GM19043 (cell line): ENCODE results near the gene AFDN.
"Not testable (repeated sequence)": the region's sequence is repeated elsewhere in the genome, so short reads cannot be mapped to it uniquely, and the experiment has no call there.

Experiments
- ATAC-seq: cut with Tn5 transposase; IDR thresholded peaks from one replicate; pipeline ENCODE4 v1.9.1; 2021; ENCODE audit warnings: low read depth; ENCODE audit not compliant: unreplicated experiment

The AFDN gene

DNA sequence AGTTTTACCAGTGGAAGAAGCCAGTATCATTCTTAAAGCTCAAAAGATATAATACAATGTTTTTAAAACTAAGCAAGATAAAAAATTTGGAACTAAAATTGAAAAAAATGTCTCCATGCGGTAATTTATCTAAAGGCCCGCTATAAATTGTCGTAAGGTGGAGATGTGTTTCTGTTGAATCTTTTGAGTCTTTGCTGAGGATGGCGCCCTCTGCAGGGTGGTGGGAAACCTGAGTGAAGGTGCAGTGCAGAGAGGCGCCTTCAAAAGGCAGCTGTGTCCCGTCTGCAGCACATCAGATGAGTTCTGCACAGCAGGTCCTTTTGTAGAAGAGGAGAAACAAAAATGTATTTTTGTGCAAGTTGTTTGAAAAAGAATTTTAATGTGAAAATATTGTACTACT lies 141.4 kb downstream of the AFDN start:
- ATAC-seq, result no peak

DNA sequence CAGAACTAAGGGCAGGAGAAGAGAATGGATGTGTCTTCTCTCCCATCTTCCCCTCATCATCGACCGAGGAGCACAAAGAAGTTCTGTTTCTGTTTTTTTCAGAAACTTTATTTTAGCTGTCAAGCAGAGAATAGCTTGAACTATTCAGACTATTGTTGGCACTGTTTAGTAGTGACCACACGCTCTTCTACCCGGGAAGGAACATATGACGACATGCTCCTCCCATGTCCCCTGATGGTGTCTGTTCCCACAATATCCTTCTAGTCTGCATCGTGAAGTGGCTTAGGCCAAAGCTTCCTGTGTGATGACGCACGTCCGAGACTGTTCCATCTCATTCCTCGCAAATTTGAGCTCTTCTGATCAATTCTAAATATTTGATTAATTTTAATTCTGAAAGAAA lies 143.5 kb downstream of the AFDN start:
- no peak for ATAC-seq

DNA sequence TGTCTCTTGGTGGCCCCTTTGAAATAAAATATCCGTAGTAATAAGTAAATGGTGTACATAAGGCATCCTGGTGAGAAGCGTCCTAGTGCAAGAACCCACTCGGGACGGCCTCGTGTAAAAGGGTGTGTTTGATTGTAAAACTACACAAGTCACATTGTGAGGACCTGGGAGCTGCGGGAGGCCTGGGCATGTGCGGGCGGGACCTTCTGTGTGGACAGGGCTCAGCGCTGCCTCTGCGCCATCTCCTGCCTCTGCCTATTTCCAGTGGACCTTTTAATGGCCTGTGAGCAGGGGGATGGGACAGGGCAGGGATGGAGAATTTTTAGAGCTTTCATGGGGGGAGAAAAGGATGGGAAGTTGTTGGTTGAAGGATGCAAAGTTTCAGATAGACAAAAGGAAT lies 145.5 kb downstream of the AFDN start:
- ATAC-seq, result no peak

DNA sequence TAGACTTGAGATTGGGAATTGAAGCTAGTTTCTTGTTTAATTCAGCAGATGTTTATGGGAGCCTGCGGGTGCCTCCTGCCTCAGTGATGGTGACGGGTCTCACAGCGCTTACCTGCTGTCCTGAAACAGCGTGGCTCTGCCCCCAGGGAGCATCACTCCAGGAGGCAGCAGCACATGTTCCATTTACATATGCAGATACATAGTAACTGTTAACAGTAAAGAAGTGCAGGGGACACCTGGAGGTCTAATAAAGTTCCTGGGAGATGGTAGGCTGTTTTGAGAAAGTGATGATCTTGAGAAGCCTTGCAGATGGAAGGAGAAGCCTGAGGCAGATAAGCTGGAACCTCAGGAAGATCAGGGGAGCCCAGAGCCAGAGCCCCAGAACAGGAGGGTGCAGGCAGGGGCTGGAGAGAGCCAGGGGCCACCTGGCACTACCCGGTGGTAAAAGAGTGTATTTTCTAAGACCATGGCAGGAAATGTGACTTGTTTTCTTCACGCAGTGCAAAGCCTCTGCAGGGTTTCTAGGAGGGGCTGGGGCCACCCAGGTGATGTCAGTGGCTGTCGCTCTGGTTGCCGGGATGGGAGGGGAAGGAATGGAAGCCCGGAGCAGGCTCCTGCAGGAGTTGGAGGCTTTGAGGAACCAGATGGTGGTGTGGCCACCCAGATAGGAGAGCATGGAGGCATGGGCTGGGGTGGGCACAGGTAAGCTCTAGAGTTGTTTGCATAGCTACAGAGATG lies 146.6 kb downstream of the AFDN start:
- ATAC-seq, result no peak

DNA sequence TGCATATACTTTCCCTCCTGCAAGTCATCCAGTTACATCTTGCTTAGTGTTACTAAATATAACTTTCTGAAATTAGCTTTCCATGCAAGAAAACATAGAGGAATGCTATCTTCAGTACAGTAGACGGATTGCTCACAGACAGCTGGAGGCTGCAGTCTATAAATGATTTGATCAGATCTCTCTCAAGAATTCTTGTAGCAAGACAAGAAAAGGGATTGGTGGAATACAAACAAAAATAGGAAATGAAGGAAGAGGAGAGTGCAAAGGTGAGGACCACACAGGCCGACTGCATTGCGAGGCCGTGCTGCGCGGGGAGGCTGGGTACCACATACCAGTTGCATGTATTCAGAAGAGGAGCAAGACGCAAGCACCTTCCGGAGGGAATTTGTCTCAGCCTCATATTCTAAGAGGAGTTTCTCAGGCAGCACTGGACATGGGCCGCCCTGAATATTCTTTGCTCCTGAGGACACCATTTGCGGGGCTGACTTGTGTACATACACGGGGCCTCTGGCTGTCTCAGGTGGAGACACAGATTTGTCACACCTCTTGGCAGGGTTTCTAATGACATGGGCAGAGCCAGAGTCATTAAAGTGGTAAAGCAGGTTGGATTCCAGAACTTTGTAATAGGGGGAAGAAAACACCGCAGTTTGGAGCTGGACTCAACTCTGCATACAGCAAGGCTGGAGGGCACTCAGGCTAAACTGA lies 148.1 kb downstream of the AFDN start:
- ATAC-seq, result no peak

DNA sequence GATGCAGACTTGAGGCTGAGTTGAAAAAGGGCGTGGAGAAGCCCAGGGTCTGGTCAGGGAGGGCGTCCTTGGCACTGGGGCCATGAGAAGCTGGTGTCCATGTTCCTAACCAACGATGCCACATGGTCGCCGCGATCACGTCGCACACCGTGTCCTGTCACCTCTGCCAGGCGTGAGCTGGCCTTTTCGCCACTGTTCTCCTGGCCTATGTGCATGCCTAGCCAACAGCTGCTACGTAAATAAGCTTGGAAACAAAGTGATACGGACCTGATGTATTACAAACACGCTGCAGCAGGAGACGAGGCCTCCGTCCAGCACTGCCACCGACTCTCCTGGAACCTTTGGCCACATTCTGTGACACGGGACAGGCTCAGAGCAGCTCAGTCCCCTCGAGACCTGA lies 148.7 kb downstream of the AFDN start:
- ATAC-seq, result no peak

DNA sequence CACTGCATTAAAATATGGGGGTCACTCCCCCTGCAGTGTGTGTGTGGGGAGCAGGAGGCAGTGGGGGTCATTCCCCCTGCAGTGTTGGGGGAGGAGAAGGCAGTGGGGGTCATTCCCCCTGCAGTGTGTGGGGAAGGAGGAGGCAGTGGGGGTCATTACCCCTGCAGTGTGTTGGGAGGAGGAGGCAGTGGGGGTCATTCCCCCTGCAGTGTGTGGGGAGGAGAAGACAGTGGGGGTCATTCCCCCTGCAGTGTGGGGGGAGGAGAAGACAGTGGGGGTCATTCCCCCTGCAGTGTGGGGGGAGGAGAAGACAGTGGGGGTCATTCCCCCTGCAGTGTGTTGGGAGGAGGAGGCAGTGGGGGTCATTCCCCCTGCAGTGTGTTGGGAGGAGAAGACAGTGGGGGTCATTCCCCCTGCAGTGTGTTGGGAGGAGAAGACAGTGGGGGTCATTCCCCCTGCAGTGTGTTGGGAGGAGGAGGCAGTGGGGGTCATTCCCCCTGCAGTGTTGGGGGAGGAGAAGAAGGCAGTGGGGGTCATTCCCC lies 149.5 kb downstream of the AFDN start:
- not testable (repeated sequence) for ATAC-seq

DNA sequence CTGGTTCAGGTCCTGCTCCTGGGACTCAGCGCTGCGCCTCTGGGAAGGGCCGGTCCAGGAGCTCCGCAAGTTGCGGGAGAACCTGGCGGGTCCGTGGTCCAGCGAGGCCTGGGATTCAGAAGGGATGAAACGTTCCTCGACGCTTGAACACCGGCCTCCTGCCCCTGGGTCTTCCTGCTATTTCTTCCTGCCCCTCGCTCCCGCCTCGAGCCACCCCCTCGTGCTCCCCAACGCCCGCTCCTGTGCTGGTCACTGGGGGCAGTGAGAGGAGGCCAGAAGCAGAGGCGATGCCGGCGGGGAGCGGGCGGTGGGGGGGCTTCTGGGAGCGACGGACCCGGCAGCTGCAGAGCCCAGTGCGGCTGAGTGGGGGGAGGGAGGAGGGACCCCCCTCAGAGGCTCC lies 150.0 kb downstream of the AFDN start:
- ATAC-seq, result no peak

DNA sequence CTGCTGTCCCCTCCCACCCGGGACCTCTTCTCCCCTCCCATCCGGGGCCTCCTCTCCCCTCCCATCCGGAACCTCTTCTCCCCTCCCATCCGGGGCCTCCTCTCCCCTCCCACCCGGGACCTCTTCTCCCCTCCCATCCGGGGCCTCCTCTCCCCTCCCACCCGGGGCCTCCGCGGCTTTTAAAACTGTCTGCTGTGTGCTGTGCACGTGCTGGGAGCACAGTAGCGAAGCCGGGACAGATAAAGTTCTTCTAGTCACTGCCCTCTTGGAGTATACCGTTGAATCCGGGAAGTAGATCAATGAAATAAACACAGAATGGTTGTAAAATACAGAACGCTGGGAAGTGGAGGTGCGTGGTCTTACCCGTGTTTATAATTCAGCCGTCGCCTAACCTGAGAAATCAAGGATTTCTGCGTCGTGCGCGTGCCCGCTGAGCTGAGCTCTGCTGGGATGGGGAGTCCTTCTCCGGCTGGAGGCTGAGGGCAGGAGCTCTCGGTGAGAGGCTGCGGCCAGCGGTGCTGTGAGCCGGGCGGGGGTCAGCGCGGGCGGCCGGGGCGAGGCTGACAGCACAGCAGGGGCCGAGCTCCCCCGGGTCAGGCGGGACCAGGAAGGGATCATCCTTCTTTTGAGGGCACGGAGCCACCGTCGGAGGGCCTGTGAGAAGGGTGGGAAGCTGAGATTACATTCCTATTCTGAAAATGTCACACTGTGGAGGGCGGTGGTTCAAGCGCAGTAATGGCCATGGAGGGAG lies 151.2 kb downstream of the AFDN start:
- ATAC-seq, result no peak

DNA sequence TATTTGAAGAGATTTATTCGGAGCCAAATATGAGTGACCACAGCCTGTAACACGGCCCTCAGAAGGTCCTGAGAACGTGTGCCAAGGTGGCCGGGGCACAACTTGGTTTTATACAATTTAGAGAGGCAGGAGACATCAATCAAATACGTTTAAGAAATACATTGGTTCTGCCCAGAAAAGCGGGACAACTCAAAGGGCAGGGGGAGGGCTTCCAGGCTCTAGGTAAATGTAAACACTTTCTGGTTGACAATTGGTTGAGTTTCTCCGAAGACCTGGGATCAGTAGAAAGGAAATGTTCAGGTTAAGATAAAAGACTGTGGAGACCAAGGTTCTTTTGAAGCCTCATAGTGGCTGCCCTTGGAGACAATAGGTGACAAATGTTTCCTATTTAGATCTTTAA lies 151.9 kb downstream of the AFDN start:
- no peak for ATAC-seq

DNA sequence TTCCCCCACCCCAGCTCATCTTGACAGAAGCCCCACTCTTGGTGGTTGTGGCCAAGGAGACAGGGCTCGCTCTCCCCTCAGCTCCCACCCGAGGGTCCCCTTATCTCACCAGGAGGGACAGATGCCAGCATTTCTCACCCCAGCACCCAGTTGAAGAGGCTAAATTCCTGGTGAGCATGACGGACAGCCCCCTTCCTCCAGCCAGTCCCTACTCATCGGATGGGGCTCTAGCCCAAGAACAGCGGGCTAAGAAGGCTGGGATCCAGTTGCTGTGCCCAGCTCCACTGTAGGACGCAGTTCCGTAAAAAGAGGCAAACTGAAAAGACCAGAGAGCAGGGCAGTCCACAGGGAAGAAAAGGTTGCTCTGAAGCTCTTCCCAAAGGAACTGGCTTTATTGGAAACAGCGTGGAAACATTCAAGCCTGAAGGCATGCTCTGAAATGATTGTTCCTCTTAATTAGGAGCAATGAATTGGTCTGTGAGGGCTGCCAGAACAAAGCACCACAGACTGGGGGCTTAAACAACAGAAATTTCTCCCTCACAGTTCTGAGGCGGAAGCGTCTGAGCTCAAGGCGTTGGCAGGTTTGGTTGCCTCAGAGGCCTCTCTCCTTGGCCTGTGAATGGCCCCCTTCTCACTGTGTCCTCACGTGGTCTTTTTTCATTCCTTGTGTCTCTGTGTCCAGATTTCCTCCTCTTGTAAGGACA lies 152.9 kb downstream of the AFDN start:
- ATAC-seq, result no peak

DNA sequence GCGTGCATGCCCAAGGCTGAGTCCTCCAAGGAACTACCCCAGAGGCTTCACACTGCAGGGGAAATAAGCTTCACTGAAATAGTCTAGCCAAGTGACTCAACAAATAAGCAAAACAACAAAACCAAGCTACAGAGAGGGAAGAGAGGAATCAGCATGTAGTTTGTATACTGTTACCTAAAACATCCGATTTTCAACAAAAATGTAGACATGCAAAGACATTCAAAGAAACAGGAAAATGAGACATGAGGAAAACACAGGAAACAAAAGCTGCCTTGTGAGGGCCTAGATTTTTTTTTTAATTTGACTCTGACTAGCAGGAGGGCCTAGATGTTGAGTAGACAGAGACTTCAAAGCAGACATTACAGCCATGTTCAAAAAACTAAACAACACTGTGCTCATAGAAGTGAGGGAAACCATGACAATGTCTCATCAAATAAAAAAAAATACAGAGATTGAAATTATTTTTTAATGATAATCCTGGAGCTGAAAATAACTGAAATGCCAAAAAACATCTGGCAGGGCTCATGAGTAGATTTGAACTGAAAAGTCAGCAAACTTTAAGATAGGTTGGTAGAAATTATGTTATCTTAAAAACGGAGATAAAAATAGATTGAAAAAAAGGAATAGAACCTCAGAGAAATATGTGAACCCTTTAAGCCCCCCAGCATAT lies 154.3 kb downstream of the AFDN start:
- ATAC-seq, result no peak

DNA sequence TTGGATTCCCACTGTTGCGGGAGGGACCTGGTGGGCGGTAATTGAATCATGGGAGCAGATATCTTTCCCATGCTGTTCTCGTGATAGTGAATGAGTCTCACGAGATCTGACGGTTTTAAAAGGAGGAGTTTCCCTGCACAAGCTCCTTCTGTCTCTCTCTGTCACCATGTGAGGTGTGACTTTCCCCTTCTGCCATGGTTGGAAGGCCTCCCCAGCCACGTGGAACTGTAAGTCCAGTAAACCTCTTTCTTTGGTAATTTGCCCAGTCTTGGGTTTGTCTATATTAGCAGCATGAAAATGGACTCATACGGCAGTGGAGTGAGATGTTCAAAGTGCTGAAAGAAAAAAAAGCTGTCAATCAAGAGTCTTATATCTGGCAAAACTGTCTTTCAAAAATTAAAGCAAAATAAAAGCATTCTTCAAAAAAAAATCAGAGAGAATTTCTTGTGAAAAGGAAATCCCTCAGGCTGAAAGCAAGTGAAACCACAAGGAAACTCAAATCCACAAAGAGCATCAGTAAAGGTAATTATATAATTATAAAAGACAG lies 155.3 kb downstream of the AFDN start:
- no peak for ATAC-seq

DNA sequence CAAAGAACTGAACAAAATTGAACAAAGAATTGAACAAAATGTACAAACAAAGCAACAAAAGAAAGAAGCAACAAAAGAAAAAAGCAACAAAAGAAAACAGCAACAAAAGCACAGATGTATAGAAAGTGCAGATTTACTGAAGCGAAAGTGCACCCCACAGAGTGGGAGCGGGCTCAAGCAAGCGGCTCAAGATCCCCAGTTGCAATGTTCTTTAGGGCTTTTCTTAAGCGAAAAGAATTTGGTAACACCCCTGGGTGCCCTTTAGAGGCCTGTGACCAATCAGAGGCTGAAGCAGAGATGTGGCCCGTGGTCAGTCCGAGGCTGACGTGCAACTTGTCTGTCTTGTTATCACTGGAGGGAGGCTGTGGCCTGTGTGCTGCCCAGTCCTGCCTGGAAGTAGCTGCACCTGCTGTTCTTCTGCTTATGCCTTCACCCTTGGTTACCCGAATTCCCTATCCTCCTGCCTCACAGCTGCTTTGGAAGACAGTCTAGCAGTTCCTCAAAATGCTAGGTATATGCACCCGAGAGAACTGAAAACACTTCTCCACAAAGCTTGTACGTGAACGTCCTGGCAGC lies 157.5 kb downstream of the AFDN start:
- ATAC-seq, result no peak

DNA sequence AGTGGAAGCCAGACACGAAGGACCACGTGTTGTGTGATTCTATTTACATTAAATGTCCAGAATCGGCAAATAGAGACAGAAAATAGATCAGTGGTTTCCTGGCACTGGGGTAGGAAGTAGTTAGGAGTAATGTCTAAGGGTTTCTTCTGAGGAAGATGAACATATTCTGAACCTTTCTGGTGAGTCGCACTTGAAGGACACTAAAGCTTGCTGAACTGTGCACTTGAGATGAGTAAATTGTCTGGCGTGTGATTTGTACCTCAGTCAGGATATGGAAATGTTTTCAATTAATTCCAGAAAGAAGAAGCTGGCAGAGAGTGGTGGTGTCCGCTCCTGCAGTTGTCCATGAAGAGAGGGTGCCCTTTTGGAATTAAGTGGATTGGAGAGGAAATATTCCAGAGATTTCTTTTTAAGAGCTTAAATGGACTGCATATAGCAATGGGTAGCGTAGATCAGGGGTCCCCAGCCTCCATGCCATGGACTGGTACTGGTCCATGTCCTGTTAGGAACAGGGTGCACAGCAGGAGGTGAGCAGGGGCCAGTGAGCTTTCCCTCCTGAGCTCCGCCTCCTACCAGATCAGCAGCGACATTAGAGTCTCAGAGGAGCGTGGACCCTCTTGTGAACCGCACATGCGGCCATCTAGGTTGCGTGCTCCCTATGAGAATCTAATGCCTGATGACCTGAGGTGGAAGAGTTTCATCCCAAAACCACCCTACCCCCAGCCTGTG lies 158.3 kb downstream of the AFDN start:
- no peak for ATAC-seq

DNA sequence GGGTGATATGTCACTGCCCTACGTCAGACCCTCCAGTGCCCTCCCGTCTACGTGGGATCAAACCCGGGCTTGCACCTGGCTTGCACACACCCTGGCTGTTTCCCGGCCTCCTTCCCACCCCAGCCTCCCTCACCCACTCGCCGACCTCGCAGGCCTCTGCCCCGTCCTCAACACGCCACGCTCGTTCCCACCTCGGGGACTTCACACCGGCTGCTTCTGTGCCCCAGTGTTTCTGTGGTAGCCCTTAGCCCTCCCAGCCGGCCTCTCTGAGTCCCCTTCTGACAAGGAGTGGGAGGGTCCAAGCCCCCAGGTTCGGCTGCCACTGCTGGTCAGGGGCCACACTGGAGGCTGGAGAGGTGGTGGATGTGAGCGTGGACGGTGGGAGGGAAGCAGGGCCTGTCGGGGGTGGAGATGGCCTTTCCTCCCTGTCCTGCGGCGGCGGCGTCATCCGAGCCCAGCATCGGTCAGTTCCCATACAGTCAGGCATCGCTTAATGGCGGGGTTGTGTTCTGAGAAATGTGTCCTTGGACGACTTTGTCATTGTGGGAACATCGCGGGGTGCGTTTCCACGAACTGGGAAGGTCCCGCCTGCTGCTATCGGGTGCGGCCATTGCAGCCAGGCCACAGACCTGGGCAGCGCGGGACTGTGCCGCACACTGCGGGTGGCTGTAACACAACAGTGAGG lies 159.3 kb downstream of the AFDN start:
- ATAC-seq, result no peak

DNA sequence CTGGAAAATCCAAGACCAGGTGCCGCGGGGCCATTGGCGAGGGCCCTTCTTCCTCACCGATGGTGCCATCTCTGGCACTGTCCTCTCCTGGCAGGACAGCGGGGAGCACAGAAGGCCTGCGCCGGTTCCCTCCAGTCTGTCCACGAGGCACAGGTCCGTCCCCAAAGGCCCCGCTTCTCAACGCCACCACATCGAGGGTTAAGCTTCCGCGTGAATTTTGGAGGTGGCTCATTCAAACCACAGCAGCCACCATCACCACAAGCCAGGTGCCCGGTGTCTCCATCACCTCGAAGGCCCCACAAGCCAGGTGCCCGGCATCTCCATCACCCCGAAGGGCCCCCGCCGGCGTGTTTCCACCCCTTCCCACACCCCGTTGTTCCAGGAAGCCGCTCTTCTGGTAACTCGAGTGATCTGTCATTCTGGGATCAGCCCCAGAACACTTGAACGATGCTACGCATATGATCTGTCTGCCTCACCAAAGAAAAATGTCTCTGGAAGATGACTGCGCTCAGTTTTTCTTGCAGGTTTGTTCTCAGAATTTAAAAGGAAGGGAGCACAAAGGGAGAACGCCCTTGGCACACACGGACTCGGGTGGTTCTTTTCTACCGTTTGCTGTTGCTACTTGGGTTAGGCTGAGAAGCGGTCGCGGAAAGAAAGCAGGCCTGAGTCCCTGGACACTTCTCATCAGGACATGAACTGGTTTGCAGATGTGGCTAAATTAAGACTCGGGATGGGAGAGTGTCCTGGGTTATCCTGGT lies 160.9 kb downstream of the AFDN start:
- ATAC-seq, result no peak

DNA sequence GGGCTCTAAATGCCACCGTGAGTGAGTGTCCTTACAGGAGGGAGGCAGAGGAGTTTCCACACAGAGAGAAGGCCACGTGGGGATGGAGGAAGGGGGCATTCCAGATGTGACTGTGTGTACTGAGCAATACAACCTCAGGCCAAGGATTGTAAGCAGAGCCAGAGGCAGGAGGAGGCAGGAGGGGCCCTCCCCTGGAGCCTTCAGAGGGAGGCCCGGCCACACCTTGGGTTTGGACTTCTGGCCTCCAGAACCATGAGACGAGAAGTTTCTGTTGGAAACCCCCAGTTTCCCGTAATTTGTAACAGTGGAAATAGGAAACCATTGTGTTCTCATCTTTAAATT lies 161.4 kb downstream of the AFDN start:
- ATAC-seq, result no peak
